ENCODE data around the gene PRRC2A.
A peak's percentile ranks its signal among the peaks of the same experiment; 100 is the strongest.

PRRC2A gene

DNA sequence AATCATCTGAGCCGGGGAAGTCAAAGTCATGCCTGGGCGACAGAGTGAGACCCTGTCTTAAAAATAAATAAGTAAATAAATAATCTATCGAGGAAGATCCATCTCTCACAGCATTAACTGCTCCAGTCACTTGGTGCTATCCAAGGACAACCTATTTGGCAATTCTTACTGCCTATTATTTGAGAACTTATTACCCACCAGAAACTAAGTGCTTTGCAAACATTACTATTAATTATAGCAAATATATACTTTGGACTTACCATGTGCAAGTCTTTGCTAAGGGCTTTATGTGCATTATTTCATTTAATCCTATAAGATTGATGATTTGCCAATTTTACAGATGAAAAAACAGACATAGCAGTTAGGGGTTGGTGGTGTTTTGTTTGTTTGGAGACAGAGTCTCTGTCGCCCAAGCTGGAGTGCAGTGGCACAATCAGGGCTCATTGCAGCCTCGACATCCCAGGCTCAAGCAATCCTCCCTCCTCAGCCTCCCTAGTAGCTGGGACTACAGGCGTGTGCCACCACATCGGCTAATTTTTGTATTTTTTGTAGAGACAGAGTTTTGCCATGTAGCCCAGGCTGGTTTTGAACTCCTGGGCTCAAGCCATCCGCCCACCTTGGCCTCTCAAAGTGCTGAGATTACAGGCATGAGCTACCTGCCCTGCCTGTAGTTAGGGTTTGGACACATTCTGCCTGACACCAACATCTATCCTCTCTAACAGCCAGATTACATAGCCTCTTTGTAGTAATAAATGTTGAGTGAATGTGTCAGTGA lies 34.2 kb downstream of the PRRC2A start:
- no peak for DNase-seq

DNA sequence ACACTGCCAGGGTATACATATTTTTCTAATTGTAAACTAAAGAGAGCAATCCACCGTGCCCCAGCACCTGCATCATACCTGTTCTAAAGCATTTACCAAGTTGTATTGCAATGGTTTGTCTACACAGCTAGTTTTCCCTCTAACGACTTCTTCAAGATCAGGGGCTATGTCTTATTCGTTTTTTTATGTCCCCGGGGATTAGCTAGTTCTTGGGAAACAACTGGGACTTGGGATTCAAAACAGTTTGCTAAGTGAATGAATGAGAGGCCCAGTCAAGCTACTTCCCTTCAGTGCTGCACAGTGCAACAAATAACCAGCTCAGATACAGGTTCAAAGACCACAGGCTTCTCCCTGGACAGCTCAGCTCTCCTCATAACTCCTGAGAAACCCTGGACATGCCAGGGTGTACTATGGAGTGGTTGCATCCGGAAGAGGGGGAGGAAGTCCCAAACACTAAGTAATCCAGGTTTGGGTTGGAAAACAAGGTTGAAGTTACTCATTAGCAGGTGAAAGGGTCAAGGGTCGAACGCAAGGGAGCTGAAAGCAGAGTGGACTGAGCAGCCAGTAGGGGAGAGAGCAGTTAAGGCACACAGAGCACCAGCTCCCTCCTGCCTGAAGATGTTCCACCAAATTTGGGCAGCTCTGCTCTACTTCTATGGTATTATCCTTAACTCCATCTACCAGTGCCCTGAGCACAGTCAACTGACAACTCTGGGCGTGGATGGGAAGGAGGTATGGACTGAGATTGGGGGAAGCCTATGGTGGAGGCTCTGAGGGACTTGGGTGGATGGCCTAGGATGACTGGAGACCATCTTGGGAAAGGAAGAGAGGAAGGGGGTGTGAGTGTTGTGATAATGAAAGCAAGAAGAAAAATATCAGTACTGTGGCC lies 35.1 kb downstream of the PRRC2A start, which contains the start of gene APOM:
Gene APOM, plus strand, starts transcription at position 546 of the 889 bp plus-strand sequence. Its CDS starts 73 bp downstream, at position 619.
- no peak for DNase-seq

DNA sequence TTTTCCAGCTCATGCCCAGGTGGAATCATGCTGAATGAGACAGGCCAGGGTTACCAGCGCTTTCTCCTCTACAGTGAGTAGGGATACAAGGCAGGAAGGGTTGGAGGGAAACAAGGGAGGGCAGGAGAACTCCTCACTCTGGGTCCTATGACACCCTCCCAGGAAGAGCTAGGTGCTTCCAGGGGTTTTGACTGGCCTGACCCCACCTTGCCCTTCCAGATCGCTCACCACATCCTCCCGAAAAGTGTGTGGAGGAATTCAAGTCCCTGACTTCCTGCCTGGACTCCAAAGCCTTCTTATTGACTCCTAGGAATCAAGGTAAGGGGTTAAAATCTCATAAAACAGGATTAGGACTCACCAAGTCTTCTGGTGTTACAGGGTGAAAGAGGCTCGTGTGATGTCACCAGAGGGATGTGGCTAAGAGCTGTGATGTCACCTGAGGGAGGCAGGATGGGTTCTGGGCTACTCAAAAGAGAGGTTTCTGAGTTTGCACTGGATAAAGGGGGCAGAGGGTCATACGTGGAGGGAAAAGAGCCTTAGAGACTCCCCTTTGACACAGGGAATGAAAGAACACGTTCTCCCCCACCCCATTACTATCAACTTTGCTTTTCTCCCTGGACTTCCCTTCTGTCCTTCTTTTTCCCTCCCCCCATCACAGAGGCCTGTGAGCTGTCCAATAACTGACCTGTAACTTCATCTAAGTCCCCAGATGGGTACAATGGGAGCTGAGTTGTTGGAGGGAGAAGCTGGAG lies 37.1 kb downstream of the PRRC2A start:
- no peak for DNase-seq

DNA sequence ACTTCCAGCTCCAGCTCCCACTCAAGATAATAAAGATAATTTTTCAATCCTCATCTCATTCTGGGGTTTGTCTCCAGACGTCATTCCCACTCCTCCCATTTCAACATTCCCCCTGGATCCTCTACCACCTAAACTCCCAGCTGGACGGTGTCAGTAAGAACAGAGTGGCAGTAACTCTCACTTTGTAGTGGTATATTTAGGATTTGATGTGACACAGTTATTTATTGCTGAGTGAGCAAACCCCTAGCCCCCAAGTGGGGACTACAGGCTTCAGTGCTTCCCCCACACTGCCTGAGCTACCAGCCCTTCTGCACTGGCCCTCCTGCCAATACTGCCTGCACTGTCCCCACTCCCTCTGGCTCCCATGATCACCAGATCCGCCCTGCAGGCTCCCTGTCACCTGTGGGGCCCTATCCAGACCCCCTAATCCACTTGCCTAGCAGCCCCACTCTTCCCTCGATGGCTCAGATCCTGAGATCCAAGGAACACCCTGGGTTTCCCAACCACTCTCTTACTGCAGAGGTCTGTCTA lies 37.7 kb downstream of the PRRC2A start:
- no peak for DNase-seq

DNA sequence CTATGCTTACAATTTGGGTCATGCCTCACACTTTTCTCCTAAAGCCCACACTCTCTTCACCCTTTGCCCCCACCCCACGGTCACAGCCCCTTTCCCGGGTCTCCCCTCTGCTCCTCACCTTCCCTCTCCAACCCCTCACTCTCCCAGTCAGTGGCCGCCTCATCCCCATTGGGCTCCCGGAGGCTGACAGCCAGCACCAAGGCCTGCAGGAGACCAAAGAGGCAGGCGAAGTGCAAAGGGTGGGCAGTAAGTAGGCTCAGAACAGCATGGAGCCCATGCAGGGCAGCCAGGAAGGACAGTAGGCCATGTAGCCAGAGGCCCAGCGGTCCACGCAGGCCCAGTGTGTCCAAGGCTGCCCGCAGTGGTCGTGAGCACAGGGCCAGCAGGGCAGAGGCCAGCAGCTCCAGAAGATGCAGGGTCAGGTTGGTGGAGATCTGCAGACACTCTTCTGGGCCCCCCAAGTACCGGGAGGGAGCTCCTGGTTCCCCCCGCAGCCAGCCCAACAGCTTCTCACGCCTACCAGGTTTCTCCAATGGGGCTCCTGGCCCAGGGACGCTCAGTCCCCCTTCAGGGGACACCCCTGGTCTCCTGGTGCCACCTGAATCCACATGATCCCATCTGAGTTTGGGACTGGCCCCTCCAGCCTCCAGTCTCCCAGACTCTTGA lies 38.6 kb downstream of the PRRC2A start:
- DNase-seq = no peak

DNA sequence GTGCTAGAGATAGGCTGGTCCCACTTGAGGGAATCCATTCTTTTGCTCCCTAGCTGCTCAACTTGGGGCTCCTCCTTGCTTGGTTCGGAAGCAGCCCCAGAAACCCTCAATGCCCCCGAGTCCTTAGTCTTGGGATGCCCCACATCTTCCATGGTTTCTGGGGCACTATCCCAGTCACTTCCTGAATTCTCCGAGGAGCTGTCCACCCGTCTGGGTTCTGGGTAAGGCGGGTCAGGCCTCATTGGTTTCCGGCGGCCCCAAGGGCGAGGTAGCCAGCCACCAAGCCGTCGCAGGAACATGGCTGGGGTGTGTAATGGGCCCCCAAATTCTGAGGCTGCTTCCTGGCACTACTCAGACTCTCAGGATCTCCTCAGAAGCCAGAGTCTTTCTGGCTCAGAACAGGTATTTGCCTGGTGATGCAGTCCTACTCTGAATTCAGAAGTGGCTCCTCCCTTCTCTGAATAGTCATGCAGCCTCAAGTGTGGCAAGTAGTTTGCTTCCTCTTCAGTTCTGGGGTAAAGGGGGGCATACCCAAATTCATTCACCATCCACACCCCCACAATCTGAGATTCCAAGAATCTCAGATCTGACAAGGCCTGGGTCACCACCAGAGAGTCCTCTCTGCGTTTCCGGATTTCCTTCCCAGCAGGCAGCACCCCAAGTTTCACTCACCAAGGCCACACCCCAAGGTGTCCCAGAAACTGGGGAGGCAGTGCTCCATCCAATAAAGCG lies 39.3 kb downstream of the PRRC2A start:
- peak; percentile 49 to 53 for DNase-seq

DNA sequence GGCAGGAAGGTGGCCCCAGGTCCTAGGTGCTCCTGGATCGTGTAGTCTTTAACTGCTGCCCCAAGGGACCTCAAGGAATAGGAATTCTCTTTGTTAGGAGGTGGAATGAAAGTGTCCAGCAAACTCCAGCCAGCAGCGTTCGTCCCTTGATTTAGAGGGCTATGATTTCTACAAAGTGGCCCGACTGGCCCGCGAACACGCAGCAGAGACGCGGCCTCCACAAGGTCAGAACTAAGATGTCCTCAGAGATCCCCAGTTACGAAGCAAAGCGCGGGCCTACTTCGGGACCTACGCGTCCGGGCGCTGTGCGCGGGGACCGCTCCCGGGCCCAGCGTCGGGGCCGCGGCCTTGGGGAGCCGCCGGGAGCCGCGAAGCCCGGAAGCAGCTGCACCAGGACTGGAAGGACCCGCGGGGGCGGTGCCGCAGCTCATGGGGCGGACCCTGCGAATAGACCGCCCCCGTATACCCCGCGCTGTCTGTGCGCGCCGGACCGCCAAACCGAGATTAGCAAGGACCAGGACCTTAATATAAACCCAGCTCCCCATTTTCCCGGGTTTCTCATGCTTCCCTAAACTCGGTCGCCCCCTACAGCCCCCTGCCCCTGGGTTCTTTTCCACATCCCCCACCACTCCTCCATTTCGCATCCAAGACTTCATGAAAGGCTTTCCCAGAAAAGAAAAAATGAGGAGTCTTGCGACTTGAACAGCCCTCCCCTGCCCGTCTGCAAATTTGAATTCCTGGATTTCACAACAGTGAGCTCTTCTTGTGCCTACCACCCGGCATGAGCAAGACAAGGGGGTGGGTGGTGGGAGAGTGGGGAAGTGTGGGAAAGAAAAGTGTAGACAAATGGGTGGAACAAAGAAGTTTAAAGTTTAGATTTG lies 40.1 kb downstream of the PRRC2A start, which contains the start of gene C6orf47:
Gene C6orf47, minus strand, starts transcription at position 398 of the 881 bp plus-strand sequence. CDS start 831 bp downstream, outside the sequence.
- DNase-seq = peak; percentile 61 to 67

DNA sequence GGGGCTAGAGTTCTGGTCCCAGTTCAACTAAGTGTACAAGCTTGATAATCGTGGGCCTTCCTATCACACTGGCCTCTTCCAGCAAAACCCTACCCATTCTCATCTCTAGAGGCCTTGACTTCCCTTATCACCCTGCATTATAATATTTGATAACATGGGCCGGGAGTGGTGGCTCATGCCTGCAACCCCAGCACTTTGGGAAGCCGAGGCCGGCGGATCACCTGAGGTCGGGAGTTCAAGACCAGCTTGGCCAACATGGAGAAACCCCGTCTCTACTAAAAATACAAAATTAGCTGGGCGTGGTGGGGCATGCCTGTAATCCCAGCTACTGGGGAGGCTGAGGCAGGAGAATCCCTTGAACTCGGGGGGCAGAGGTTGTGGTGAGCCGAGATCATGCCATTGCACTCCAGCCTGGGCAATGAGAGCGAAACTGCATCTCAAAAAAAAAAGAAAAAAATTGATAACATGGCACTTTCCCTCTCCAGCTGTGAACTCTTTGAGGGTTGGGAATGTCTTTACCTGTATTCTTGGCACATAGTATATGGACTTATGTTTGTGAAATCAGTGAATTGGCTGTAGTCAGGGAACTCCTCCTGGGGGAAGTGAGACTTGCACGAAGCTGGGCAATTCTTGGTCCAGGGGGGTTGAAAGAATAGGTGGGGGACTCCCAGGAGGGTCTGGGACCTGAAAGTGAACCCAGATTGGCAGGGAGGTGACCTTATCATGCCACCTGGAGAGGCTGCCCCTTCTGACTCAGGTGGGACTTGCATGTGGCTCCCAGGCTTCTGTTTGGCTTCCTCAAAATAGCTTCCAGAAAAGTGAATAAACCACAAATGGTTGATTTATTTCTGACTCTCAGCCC lies 41.0 kb downstream of the PRRC2A start:
- DNase-seq = no peak

DNA sequence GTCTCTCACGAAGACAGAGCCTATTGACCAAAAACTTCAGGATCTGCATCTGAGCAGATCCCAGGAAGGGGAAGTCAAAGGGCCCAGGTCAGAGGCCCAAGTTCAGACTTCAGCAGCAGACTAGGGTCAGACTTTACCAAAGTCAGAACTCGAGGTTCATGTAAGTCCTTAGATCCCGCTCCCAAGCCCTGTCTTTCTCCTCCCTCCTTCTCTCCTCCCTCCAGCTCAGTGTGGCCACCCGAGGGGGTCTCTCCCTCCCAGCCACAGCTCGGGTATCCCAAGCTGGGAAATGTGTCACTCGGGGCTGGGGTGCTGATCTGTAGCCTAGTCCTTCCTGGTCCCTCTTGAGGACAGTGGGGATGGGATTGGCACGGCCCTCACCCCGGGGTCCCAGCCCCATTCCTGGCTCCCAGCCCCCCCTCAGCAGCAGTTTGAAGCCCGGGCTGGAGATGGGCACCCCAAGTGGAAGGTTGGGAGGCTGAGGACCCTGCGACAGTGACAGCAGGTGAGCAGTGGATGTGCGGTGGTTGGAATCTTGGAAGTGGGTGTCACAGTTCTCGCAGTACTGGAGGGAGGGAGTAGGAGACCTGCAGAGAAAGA lies 41.7 kb downstream of the PRRC2A start:
- DNase-seq = no peak

DNA sequence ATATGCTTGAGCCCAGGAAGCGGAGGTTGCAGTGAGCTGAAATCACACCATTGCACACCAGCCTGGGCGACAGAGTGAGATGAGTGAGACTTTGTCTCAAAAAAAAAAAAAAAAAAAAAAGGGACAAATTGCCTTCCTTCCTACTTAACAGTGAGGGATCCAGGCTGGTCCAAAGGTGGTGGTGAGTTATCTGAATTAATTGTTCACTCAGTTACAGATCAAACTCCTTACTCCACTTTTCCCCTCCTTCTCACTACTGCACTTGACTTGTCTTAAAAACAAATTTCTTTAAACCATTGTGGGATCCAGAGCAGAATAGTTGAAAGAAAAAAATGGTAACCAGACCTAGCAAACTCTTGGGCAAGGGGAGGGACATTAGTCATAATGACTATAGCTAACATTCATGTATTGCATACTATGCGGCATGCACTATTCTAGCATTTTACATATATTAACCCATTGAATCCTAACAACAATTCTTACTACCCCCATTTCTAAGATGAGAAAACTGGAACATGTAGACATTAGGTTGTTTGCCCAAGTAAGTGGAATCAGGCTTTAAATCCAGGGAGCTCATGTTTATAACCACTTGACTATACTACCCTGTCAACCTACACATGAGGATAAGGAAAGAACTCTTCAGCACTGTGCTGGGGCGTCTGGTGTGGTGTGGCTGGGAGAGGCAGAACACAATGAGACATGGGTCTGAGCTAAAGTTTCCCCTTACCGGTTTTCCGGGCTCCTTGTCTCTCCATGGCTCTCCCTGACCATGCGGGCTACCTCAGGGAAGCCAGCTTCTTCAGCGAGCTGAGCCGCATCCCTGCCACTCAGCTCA lies 42.8 kb downstream of the PRRC2A start:
- DNase-seq = no peak

DNA sequence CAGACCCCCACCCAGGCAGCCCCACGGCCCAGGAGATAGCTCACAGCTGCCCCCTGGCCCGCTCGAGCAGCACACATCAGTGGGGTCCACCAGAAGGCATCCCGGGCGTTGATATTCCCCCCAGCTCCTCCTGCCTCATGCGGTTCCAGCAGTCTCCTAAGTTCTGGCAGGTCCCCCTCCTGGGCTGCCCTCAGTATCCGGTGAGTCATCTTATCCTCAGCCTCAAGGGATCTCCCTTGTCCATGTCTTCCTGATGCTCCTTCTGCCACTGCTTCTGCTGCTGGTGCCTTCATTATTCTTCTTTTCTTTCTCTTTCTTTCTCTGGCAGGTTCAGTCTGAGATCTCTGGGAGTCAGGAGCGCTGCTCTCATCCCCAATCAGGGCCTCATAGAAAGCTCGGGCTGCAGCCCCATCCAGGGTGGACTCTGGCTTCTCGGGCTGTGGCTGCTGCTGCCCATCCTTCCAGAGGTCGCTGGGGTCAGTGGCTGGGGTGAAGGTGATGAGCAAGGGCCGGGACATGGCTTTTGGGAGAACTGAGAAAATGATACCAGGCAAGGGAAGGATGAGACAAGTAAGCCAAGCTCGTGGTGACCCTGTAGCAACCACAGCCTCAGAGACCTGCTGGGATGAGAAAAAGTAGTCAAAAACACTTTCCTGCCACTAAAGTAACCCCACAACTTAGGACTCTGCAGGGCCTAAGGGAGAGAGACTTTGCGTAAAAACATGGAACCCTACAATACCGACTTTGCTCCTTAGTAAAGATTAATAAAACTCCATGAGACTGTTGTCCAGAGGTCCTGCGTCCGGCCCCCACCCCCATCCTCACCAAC lies 43.7 kb downstream of the PRRC2A start:
- DNase-seq = no peak

DNA sequence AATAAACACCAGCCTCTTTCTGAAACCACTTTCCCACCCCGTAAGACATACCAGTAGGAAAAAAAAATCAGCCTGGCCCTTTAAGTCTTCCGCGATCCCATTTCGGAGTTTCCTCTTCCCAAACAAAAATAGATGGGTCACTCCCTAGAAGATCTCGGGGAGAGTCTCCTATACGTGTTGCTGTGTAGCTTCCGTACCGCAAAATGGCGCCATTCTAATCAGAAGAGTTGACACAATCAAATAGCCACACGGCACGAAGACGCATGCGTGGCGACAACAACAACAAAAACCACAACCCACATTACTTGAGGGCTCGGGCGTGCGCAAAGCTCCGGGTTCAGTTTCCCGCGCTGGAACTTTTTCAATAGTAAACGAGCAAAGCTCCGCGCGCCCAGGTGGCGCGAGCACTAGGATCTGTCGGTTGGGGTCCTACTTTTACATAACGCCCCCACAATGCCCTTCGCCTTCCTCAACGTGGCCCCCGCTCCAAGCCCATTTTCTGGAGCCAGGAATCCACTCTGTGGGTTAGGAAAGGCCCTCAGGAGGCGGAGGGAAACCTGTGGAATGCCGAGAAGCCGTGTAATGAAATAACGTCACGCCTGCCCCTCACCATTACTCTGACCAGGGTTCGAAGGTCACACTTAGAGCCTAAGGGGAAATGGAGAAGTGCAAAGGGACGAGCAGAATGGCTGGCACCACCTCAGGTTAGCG lies 44.4 kb downstream of the PRRC2A start, which contains the start of gene GPANK1:
Gene GPANK1, minus strand, starts transcription at position 208 of the 711 bp plus-strand sequence. CDS start 519 bp downstream, outside the sequence.
- peak; percentile 95 to 98 for DNase-seq

DNA sequence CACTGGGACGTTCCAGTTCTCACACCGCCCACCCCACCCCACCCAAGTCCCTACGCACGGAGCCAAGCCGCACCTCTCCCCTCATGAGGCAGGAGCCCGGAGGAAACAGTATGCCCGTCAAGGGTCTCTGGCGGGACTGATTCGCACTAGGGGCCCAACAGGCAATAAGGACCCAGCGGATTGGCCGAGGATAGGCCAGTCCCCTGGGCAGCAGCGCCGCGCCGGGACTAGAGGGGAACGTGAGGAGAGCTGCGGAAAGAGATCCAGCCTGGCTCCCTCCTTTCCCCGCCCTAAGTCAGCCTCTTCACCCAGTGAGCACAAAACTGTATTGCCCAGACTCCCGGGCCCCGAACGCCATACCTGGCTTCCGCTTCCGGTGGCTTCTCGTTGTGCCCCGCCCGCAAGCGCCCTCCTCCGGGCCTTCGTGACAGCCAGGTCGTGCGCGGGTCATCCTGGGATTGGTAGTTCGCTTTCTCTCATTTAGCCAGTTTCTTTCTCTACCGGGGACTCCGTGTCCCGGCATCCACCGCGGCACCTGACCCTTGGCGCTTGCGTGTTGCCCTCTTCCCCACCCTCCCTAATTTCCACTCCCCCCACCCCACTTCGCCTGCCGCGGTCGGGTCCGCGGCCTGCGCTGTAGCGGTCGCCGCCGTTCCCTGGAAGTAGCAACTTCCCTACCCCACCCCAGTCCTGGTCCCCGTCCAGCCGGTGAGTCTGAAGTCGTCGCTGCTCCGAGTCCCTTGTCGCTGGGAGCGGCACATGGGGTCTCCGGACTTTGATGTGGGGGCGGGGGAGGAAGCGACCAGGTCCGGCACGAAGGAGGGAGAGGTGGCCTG lies 45.2 kb downstream of the PRRC2A start, which contains the start of gene CSNK2B:
Gene CSNK2B, plus strand, starts transcription at position 580 of the 836 bp plus-strand sequence. CDS start 752 bp downstream, outside the sequence.
- DNase-seq = peak; percentile 99 to 100

DNA sequence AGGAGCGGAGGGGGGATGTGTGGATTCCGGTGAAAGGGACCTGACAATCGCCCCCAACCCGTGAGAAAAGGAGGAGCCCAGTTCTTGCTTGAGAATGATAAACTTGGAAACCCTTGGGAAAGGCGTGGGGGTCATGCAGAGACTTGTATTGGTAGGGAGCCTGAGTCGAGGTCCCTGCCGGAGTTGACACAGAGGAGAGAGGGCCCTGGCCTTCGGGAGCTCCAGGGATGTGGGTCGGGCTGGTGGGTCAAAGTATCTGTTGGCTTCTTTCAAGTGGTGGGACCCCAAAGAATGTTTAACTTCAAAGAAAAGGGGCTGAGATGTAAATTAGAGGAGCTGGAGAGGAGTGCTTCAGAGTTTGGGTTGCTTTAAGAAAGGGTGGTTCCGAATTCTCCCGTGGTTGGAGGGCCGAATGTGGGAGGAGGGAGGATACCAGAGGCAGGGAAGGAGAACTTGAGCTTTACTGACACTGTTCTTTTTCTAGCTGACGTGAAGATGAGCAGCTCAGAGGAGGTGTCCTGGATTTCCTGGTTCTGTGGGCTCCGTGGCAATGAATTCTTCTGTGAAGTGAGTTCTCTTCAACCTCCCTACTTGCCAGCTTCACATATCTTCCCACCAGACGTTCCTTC lies 45.9 kb downstream of the PRRC2A start:
- no peak for DNase-seq
